ENCODE results near the gene EIF4G1. TPM values are rescaled to one million over a fixed set of nuclear protein-coding genes. Genes with fewer than 3 reads are reported as not detected.

The EIF4G1 gene
- total RNA-seq, 1 experiment from 2014 or later = 532 TPM

- no peak overlapping the region for H3K14ac ChIP-seq (ENCODE audit: insufficient read depth, low read length)
- no peak overlapping the region for H3K18ac ChIP-seq (ENCODE audit: insufficient read length, low read depth, low read length)
- H3K9ac ChIP-seq (ENCODE audit: extremely low read depth, insufficient read length, low read length) = no peak overlapping the region
- no peak for DNase-seq
- H3K27me3 ChIP-seq (ENCODE audit: insufficient read depth, low read length) = no peaks in the 10 kb centered on the region
- H2BK15ac ChIP-seq (ENCODE audit: low read depth, low read length) = no peak overlapping the region
- H3K23me2 ChIP-seq (ENCODE audit: insufficient read length, low read depth, low read length, poor library complexity, severe bottlenecking) = peaks cover 14% of the 10 kb centered on the region
- H3K4me1 Mint-ChIP-seq = peaks cover 13 to 14% of the 10 kb centered on the region in 2 experiments
- no peaks in the 10 kb centered on the region for H3K79me1 ChIP-seq (ENCODE audit: insufficient read depth, low read depth, low read length, poor library complexity, severe bottlenecking)
- H3K4ac ChIP-seq (ENCODE audit: low read depth, low read length) = no peak overlapping the region
- no peaks in the 10 kb centered on the region for H3K4me1 ChIP-seq (ENCODE audit: insufficient read depth, low read length)
- no peak overlapping the region for H3T11ph ChIP-seq (ENCODE audit: low read length)
- H3K4me3 Mint-ChIP-seq = no peak overlapping the region
- H3K56ac ChIP-seq (ENCODE audit: insufficient read length, low read depth, low read length) = no peak overlapping the region
- no peak overlapping the region for H2AFZ ChIP-seq (ENCODE audit: low read length)
- no peak overlapping the region for H4K5ac ChIP-seq (ENCODE audit: insufficient read length, low read depth, low read length)
- H4K8ac ChIP-seq (replicated peaks; ENCODE audit: insufficient read length, low read depth, low read length) = no peak overlapping the region
- H2BK20ac ChIP-seq (ENCODE audit: low read depth, low read length, poor library complexity, severe bottlenecking) = no peak overlapping the region
- peaks cover 38 to 65% (median 58%) of the 10 kb centered on the region in 3 experiments for H3K36me3 Mint-ChIP-seq (ENCODE audit: insufficient read depth in 1 of 3, low read depth in 3 of 3)
- no peak overlapping the region for H2BK12ac ChIP-seq (ENCODE audit: insufficient read length, low read depth, low read length)
- no peak overlapping the region for H2BK5ac ChIP-seq (ENCODE audit: insufficient read length, low read length)
- H4K20me1 ChIP-seq (ENCODE audit: control insufficient read depth, insufficient read depth, insufficient read length) = peaks cover 2% of the 10 kb centered on the region
- no peak overlapping the region for H3K27ac ChIP-seq (ENCODE audit: insufficient read length, low read depth, low read length)
- no peak overlapping the region for H3K23ac ChIP-seq (ENCODE audit: insufficient read length, low read depth, low read length)
- no peaks in the 10 kb centered on the region for H3K9me3 ChIP-seq (ENCODE audit: control insufficient read depth, low read depth, low read length)
- TF ChIP-seq CTCF (conservative IDR thresholded peaks at IDR 0.05) = no peak
- H2BK120ac ChIP-seq (ENCODE audit: low read depth, low read length, poor library complexity, severe bottlenecking) = no peak overlapping the region
- H3K27me3 Mint-ChIP-seq (ENCODE audit: low read depth) = no peaks in the 10 kb centered on the region; the same call in 1 of the 2 replicates
- no peak overlapping the region for H4K91ac ChIP-seq (ENCODE audit: insufficient read length, low read depth, low read length)
- no peaks in the 10 kb centered on the region; the same call in 1 of the 2 replicates for H3K79me2 ChIP-seq (ENCODE audit: insufficient read depth, low read length)
- H3K9me3 Mint-ChIP-seq = no peaks in the 10 kb centered on the region
- no peak overlapping the region for H2AK5ac ChIP-seq (ENCODE audit: insufficient read length, low read length)
- H3K4me2 ChIP-seq (ENCODE audit: insufficient read depth, insufficient read length, low read length) = no peak overlapping the region
- WGBS (ENCODE audit: extremely low coverage, insufficient read length, low lambda C conversion rate) = no CpG with 5 or more reads among the region's 5 CpGs
- H3K27ac Mint-ChIP-seq = no peak overlapping the region
Measured at GRCh38 chr3:184366619-184367289, 52.3 kb downstream of the EIF4G1 start.
